GM19324 (cell line): Measurements from ENCODE around the gene FAM151A.

Experiments
- ATAC-seq: cut with Tn5 transposase; IDR thresholded peaks from one replicate; pipeline ENCODE4 v1.9.1; 2021; ENCODE audit warnings: mild to moderate bottlenecking, moderate library complexity; ENCODE audit not compliant: unreplicated experiment, low FRiP score

Gene FAM151A

DNA sequence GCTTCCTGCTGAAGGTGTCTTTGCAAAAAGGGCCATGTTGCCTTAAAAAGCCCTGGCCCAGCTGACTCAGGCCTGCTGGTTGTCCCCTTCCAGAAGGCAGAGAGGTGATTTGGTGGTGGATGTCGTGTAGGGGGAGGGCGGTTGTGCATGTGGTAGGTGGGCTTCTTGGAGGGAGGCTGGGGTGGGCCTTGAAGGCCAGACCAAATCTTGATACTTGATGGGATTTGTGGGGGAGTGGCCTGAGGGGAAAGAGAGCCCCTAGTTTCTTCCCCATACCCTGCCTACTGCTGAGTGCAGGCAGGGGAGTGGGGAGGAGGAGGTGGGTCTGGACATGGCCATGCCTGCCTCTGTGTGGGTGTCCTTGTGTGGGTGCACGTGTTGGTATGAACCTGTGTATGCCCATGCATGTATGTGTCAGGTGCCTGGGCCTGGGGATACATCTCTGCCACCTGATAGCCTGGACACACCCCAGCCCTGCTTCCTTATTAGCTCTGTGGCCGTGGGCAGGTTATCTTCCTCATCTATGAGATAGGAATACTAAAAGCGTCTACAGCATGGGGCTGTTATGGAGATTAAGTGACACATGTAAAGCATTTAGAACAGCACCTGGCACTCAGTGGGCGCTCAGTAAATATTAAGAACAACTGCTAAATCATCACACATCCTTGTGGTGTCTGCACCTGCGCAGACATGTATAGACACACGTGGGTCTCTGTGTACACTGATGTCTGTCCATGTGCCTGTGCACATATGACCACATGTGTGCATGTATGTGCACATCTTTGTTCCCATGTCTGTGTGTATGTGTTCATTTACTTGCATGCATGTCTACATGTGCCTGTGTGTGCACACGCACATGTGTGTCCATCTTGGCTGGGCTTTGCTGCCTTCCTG is 17.0 kb downstream of the FAM151A start:
- ATAC-seq = no peak

DNA sequence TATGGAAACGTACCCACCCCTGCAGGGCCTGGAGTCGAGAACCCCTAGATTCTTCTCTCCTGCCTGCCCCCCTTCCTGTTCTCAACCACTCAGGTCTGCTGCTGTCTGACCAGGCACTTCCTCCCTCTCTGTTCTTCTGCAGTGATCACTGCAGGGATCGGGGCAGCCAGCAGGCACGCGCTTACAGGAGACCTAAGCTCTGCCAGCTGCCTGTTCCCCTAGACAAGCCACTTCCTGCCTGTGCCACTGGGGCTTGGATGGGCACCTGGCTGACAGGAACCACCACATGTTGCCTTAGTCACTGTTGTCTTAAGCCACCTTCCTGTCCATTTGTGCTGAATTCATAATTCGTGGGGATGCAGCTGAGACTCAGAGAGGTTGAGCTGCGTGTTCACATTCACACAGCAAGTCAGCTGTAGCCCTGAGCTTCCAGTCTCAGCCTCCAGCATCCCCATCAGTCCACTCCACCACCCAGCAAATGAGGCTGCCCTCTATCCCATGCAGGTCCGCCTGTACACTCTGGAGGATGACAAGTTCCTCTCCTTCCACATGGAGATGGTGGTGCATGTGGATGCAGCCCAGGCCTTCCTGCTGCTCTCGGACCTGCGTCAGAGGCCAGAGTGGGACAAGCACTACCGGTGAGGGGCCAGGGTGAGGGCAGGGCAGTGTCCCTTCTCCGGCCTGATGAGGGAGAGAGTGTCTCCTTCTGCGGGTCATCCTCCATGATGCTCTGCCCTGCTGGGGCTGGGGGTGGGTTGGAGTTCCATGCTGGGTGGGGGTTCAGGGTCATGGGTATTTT is 18.6 kb downstream of the FAM151A start:
- ATAC-seq = no peak

DNA sequence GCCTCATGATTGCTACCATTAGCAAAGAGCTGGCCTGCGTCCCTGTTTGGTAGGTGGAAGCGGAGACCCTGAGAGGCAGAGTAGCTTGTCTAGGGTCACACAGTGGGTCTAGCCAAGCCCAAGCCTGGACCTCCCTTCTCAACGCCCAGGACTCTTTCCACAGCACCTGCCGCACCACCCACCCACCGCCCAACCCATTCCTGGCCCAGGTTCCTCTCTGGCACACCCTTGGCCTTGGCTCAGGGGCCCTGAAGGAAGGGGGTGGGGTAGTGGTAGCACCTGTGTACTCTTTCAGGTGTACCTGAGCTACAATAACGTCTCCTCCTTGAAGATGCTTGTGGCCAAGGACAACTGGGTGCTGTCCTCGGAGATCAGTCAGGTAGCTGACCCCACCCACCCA is 19.3 kb downstream of the FAM151A start:
- ATAC-seq = no peak

DNA sequence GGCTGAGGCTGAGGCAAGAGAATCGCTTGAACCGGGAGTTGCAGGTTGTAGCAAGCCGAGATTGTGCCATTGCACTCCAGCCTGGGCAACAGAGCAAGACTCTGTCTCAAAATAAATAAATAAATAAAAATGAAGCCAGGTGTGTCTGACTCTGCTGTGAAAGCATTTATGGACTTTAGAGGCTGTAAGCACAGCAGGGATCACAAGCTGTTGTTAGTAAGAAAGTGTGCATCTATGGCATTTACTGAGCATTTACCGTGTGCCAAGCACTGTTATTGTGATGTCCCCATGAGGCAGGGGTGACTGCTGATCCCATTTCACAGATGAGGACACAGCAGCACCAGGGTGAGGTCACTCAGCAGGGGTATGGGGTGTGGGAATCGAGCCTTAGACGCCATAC is 20.1 kb downstream of the FAM151A start:
- no peak for ATAC-seq

DNA sequence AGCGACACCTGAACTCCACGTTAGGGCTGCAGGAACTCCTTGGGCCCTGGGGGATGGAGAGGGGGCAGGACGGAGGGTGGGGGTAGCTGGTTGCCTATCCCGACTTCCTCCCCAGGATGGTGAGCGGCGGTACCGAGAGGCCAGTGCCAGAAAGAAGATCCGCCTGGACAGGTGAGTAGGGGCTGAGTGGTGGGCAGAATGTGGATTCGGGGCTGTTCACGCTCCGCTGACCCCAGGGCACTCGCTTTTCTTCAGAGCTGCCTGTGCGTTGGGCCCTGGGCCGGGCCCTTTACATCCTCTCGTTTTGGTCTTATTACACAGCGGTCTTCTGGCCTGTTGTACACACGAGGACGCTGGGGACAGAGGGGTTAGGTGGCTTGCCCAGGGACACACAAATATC is 20.8 kb downstream of the FAM151A start:
- ATAC-seq = no peak

DNA sequence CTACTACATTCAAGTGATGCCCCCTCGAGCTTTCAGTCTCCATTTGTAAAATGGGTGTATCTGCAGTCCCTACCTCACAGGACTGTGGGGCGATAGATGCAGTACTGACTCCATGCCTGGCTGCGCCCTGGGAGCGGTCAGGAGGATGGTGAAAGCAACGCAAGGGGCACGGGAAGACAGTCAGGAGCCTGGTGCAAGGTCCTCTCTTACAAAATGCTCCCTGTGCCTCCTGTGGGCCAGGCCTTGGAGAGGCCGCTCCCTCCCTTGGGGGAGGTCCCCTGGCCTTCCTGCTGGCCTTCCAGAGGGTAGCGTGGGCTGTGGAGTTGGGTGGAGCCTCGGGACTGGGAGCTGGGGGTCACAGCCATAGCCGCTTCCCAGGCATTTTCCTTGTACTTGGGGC is 21.6 kb downstream of the FAM151A start:
- no peak for ATAC-seq

DNA sequence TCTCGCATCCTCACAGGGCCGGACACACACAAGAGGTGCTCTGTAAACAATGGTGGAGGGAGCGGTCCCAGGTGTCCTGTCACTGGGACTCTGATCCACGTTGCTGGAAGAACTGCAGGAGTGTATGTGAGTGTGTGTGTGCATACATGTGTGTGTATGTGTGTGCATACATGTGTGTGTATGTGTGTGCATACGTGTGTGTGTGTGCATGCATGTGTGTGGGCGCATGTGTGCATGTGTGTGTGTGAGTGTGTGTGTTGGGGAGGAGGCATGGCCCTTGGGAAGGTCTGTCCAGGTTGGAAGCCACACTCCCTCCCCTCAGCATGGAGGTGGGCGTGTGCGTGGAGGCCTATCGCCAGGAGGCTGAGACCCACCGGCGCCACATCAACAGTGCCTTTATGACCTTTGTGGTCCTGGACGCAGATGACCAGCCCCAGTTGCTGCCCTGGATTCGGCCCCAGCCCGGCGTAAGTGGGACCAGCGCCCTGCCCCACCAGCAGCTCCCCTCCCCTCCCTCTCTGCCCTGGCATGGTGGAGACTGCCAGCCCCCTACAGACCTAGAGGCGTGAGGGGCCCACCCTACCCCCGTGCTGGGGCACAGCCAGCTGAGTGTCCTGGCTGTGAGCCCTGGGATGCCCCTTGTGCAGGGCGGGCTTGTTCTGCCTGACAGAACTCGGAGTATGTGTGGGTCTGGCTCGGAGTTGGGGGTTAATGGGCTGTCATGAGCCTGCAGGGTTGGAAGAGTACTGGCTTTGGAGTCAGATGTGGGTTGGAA is 22.2 kb downstream of the FAM151A start:
- no peak for ATAC-seq

DNA sequence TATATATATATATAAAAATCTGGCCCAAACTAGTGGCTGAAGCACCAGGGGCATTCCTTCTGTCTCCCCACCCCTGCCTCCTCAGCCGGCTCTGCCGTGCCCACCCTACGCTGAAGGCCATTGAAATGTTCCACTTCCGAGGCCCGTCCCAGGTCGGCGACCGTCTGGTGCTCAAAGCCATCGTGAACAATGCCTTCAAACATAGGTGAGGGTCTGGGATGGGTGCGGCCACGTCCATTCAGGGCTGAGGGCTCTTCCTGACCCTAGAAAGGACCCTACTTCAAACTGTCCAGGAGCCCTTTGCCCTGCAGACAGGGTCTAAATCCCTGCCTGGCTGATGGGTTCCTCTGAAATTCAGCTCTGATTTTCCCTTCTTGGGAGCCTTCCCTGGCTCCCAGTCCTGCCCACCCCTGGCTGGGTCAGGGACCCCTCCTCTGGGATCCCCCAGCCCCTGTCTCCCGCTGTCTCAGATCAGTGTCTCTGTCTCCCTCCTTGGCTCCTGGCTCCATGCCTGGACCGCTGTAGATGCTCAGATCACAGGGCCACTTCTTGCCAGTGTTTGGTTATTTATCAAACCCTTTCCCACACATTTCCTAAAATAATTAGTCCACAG is 24.0 kb downstream of the FAM151A start:
- ATAC-seq = no peak

DNA sequence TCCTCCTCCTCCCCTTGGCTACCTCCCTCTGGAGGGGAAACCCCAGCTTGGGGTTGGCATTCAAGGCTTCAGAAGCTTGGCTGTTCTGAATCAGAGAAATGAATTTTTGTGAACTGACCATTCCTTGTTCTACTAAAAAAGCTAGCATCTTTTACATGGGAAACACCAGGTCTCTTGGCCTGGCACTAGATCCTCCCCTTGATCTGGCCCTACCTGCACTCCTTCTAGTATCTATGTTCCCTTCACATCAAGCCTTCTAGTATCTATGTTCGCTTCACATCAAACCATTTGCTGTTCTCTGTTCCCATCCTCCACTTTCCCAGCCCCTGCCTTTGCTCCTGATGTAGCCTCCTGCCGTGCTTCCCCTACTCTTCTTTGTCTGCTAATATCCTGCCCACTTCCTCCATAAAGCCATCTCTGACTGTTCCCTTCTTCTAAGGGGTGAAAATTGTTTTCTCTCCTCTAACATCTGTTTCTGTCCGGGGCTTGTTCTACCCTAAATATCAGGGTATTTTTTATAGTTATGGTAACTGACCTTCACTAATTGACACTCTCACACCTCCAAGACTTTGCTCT is 25.8 kb downstream of the FAM151A start:
- no peak for ATAC-seq

DNA sequence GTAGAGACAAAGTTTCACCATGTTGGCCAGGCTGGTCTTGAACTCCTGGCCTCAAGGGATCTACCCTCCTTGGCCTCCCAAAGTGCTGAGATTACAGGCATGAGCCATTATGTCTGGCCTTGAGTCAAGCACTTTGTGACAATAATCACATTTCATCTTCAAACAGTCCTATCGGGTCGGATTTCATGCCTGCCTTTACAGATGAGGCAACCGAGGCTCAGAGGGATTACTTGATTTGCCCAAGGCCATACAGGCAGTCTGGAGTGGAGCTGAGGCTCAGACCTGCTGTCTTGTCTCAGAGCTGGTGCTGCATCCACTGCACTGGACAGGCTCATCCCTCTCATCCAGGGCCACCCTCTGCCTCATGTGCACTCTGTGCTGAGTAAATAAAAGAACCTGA is 26.6 kb downstream of the FAM151A start:
- no peak for ATAC-seq

DNA sequence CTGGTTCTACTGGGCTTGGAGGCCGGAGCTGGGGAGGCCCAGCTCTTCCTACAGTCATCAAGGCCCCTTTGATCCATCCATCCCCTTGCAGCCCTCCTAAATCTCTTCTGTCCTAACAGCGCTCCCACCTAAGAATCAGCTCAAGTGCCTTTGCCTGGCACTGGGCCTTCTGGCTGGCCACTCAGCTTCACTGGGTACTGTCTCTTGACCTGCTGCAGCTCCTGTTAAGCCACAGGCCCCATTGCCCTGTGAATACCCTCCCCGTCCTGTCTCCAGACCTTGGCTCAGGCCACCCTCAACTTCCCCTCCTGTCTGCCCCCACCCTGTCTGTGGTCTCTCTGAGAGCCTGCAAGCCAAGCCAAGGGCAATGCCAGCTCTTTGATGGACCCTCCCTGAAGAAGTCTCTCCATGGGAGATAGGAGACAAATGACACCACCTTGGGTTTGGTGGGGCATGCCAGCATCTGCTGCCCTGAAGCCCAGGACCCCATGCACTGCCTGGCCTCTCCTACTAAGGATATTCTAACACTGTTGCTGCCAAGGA is 27.3 kb downstream of the FAM151A start:
- ATAC-seq = no peak

DNA sequence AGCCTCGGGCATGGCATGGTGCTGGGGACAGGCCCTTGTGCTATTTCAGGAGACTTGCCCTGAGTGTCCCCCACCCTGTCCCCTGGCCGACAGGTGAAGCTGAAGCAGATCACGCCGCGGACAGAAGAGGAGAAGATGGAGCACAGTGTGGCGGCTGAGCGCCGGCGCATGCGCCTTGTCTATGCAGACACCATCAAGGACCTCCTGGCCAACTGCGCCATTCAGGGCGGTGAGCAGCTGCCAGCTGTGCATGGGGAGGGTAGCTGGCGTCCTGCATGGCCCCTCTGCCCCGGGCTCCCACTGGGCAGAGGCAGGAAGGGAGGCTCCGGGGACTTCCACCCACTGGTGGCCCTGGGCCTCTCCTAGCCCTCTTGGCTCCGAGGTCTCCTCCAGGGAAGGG is 28.9 kb downstream of the FAM151A start:
- no peak for ATAC-seq

DNA sequence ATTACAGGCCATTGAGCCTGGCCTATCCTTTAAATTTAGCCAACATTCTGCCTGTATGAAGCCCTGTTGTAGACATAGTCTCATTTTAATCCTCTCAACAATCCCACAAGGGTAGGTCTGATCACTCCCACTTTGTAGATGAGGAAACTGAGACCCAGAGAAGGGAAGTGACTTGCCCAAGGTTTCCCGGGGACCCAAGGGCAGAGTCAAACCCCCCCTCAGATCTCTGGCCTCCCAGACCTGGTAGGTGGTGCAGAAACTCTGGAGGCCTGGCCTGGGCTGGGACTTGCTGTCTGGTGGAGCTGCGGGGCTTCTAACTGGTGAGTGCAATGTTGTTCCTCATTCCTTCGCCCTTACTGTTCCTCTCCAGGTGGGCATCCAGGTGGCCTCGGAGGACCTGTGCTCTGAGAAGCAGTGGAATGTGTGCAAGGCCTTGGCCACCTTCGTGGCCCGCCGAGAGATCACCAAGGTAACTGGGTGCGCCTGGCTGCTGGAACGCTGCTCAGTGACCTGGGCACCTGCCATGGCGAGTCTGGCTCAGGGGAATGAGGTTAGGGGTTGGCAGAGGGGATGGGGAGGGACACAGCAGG is 29.7 kb downstream of the FAM151A start:
- no peak for ATAC-seq

DNA sequence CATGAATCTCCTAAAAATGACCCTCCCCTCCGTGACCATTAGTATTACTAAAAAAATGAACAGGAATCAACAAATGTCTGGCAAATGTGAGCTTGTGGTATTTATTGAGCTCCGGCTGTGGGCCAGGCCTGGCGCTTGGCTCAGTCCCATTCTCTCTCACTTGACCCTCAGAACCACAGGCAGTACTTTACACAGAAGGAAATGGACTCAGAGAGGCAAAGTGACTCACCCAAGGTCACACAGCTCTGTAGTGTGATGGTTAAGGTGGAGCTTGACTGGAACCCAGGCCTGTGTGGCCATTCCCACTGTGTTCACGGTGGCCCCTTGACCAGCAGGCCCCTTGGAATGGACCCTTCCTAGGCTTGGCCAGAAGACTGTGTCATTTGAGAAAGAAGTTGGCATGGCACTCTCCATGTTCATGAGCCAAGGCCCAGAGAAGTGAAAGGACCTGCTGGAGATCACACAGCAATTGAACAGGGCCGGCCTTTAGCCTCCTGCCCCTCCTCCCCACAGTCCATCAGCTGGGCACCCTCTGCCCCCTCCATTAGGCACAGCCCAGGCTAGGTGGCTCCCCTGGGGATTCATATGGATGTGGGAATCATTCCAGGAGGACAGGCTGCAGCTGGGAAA is 32.1 kb downstream of the FAM151A start:
- no peak for ATAC-seq

DNA sequence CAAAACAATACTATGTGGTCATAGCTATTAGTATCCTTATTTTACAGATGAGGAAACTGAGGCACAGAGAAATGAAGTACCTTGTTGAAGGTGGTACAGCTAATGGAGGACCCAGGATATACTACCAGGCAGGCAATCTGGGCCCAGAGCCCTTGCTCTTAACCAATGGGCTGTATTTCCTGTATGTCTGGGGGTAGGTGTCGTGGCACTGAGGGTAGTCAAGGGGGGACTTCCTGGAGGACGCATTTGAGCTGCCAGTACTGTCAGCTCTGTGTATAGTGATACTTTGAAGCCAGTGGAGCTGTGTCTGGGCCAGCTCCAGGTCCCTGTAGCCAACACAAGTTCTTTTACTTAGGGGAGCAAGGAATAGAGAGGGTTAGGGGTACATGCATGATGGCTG is 34.9 kb downstream of the FAM151A start:
- ATAC-seq = no peak

DNA sequence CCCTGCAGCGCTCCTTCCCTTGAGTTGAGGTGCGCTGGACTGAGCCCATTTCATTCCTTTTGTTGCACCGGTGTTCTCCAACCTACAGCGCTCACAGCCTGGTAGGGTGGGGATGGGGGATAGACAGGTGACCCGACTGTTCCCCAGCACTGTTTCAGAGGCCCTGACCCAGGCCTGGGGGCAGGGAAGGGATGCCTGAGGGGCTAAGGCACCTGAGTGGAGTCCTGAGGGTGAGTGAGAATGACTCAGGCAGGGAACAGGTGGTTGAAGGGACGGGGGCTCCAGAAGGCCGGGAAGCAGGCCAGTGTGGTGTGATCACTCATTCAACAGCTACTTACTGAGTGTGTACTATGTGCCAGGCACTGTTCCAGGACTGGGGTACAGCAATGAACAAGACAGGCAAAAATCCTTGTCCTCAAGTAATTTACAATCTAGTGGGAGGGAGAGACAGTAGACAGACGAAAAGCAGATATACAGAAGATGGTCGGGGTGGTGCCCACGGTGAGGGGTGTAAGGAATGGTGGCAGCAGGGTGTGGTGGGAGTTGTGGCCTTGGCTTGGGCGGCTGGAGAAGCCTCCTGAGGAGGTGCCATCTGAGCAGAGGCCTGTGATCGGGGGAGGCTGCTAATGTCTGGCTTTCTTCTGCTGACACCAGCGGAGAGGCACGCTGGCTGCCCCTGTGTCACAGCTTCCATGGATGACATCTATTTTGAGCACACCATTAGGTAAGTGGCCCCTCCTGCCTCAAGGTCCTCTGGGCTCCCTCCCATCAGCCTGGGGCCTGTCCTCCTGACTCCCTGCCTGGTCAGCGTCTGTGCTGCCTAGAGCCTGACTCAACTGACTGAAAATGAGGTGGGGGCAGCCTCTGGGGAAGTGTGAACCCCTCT is 37.9 kb downstream of the FAM151A start:
- ATAC-seq = no peak

DNA sequence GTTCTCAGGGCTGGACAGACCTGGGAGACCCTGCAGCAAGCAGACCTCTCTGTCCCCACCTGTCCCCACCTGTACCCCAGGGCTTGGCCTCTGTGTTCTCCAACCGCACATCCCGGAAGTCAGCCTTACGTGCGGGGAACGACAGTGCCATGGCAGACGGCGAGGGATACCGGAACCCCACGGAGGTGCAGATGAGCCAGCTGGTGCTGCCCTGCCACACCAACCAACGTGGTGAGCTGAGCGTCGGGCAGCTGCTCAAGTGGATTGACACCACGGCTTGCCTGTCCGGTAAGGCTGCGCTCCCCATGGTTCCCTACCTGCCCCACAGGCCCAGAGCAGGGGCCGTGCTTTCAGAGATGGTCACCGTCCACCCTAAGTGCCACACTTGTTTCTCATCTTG is 38.8 kb downstream of the FAM151A start:
- ATAC-seq = no peak

DNA sequence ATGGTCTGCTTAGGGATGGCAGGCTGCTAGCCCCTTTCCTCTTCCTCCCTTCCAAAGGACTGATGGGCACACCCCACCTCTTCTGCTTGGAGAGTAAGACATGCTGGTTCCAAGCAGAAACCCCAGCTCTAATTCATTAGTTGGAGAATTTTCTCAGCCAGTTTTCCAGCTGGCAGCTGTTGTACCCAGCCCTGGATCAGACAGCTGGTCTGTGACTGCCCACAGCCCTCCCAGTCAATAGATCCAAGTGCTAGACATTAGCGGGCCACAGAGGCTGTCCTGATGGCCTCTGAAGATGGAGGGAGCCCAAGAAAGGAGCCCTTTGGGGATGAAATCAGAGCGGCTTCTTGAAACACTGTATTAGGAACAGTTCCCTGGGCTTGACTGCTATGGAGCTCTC is 39.5 kb downstream of the FAM151A start:
- ATAC-seq = no peak
